Keratinocyte (primary cell): ENCODE results near the gene EFCAB6. TPM values are rescaled to one million over a fixed set of nuclear protein-coding genes. Genes with fewer than 3 reads are reported as not detected.

ENCODE experiments used
- DNase-seq: peaks from one replicate; pipeline ENCODE4 v3.0.0-alpha.2; 2011; ENCODE audit warnings: low read depth, missing footprints, low spot score
- FAIRE-seq: peaks from 2 replicates; lab custom pipeline; 2011; peaks lifted over from hg19 to GRCh38; lab: Jason Lieb, UNC
- H2AFZ ChIP-seq: 2 replicates; pipeline ENCODE4 v1.6.0; 2012; ENCODE audit warnings: low read length, control low read depth, inconsistent platforms; ENCODE audit not compliant: control insufficient read depth
- H3K27ac ChIP-seq: 2 replicates; pipeline ENCODE4 v1.5.1; 2011; ENCODE audit warnings: low read length; ENCODE audit not compliant: control insufficient read depth, insufficient read depth
- H3K27me3 ChIP-seq: 3 replicates; pipeline ENCODE4 v1.6.0; 2011; ENCODE audit warnings: low read length; ENCODE audit not compliant: control insufficient read depth, insufficient read depth; ENCODE audit errors: extremely low read depth
- H3K36me3 ChIP-seq, 2 experiments: 2 replicates in 1 of 2; 3 replicates in 1 of 2; pipeline ENCODE4 v1.5.1; 2011; ENCODE audit warnings: low read length in 2 of 2, mild to moderate bottlenecking in 1 of 2; ENCODE audit not compliant: control insufficient read depth in 2 of 2, insufficient read depth in 2 of 2; ENCODE audit errors: extremely low read depth in 1 of 2
- H3K4me1 ChIP-seq: 3 replicates; pipeline ENCODE4 v1.5.1; 2011; ENCODE audit warnings: low read length; ENCODE audit not compliant: control insufficient read depth, insufficient read depth; ENCODE audit errors: extremely low read depth
- H3K4me2 ChIP-seq: 3 replicates; pipeline ENCODE4 v1.6.0; 2011; ENCODE audit warnings: low read depth, low read length; ENCODE audit not compliant: control insufficient read depth, insufficient read depth; ENCODE audit errors: extremely low read depth
- H3K4me3 ChIP-seq, 3 experiments: fragments of 200-600 bp in 1 of 3; sonication (generic) in 1 of 3; 2 replicates in 2 of 3; 3 replicates in 1 of 3; pipeline ENCODE4 v1.5.1; 2011 to 2016; ENCODE audit warnings: low read length in 3 of 3, mild to moderate bottlenecking in 3 of 3, control low read depth in 2 of 3, inconsistent platforms in 1 of 3, low read depth in 1 of 3, mixed read lengths in 1 of 3, mixed run types in 1 of 3, moderate library complexity in 1 of 3; ENCODE audit not compliant: control insufficient read depth in 2 of 3, insufficient read depth in 2 of 3; ENCODE audit errors: extremely low read depth in 1 of 3
- H3K79me2 ChIP-seq: 2 replicates; pipeline ENCODE4 v1.6.0; 2012; ENCODE audit warnings: low read length; ENCODE audit not compliant: control insufficient read depth, insufficient read depth
- H3K9ac ChIP-seq: 3 replicates; pipeline ENCODE4 v1.6.0; 2011; ENCODE audit warnings: low read length; ENCODE audit not compliant: control insufficient read depth, insufficient read depth; ENCODE audit errors: extremely low read depth
- H3K9me1 ChIP-seq: 3 replicates; pipeline ENCODE4 v1.6.0; 2011; ENCODE audit warnings: low read length; ENCODE audit not compliant: control insufficient read depth, insufficient read depth; ENCODE audit errors: extremely low read depth
- H3K9me3 ChIP-seq: 2 replicates; pipeline ENCODE4 v1.5.1; 2012; ENCODE audit warnings: low read depth, low read length; ENCODE audit not compliant: control insufficient read depth
- H4K20me1 ChIP-seq: 3 replicates; pipeline ENCODE4 v1.6.0; 2011; ENCODE audit warnings: low read length; ENCODE audit not compliant: control insufficient read depth, insufficient read depth; ENCODE audit errors: extremely low read depth
- EZH2 ChIP-seq: IDR thresholded peaks from one replicate; pipeline ENCODE4 v1.6.1; 2012; ENCODE audit warnings: inconsistent platforms, mild to moderate bottlenecking, low read length, moderate library complexity
- dilution Hi-C: fragments of 300-500 bp; cut with MboI; formaldehyde crosslinking; loops from one replicate; pipeline ENCODE4 v1.7.0; 2020; ENCODE audit warnings: low sequenced_read_pairs; ENCODE audit not compliant: extremely low pct_ligation_motif_present
- polyA plus RNA-seq, 5 experiments: library from polyadenylated mRNA; depleted of rRNA in 3 of 5; stranded (reverse) in 3 of 5; stranded (forward) in 1 of 5; unstranded in 1 of 5; fragments of >200 nt; gene quantifications; 1 replicate in 1 of 5; 2 replicates in 3 of 5; 3 replicates in 1 of 5; pipeline versions ENCODE4 v1.2.1 to v1.2.3, GENCODE V29; 2011 to 2012; ENCODE audit warnings: missing spikeins in 2 of 5, low read depth in 1 of 5, low replicate concordance in 1 of 5
- TF ChIP-seq, protein P1 (sequence below), 3 experiments: IDR thresholded peaks in 1 of 3; conservative IDR thresholded peaks in 1 of 3; optimal IDR thresholded peaks in 1 of 3; 2 replicates in 2 of 3; 3 replicates in 1 of 3; pipeline versions ENCODE3 to v1.5.1; 2011; ENCODE audit warnings: low read length in 3 of 3, mild to moderate bottlenecking in 3 of 3, moderate library complexity in 2 of 3, control low read depth in 1 of 3, inconsistent platforms in 1 of 3; ENCODE audit not compliant: insufficient read depth in 2 of 3; ENCODE audit errors: extremely low read depth in 1 of 3

EFCAB6 gene
- polyA plus RNA-seq, 1 donor (not counting 4 experiments of a cell fraction or from before 2014, with no cell fraction given), result 0.18 TPM

DNA sequence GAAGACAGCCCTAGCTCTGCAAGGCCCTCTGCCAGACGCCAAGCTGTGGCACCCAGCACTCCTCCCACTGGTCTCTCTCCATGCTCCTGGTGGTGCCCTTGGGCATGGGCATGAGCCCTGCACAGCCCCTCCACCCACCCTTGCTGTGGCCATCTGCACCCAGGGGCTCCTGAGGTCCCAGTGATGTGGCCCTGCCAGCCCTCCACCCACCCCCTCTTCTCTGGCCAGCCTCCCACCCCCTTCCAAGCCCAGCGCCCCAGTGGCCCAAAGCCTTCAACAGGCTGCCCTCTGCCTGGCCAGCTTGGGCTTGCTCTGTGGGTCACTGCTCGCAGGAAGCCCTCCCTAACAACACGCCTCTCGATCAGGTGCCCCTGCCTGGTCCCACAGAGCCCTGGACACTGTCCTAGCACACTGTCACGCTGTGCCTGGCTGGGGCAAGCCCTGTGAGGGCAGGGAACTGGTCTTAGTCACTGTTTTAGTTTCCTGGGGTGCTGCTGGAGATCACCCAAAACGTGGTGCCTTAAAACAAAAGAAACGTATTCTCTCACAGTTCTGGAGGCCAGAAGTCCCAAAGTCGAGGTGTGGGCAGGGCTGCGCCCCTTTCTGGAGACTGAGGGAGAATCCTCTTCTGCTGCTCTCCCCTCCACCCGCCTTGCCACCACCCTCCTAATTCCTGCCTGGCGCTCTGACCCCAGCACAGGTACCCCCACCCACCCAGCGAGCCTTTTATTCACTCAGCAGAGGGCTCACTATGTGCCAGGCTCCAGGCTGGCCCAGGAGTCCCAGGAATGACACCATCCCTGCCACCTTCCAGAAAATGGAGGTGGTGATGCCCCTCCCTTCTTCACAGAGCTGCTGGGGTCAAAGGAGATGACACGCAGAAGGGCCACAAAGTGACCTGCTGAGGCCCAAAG is 35.5 kb upstream of the EFCAB6 start:
- no peak overlapping the region for H3K4me2 ChIP-seq
- no peaks in the 10 kb centered on the region for H4K20me1 ChIP-seq
- no peaks in the 10 kb centered on the region for H3K4me1 ChIP-seq
- dilution Hi-C loops, result no loop called here
- no peaks in the 10 kb centered on the region for H3K9me1 ChIP-seq
- no peaks in the 10 kb centered on the region for H3K79me2 ChIP-seq
- no peak for TF ChIP-seq EZH2
- TF ChIP-seq, protein P1, sequence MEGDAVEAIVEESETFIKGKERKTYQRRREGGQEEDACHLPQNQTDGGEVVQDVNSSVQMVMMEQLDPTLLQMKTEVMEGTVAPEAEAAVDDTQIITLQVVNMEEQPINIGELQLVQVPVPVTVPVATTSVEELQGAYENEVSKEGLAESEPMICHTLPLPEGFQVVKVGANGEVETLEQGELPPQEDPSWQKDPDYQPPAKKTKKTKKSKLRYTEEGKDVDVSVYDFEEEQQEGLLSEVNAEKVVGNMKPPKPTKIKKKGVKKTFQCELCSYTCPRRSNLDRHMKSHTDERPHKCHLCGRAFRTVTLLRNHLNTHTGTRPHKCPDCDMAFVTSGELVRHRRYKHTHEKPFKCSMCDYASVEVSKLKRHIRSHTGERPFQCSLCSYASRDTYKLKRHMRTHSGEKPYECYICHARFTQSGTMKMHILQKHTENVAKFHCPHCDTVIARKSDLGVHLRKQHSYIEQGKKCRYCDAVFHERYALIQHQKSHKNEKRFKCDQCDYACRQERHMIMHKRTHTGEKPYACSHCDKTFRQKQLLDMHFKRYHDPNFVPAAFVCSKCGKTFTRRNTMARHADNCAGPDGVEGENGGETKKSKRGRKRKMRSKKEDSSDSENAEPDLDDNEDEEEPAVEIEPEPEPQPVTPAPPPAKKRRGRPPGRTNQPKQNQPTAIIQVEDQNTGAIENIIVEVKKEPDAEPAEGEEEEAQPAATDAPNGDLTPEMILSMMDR (optimal IDR thresholded peaks at IDR 0.05 in 1 of 3, IDR thresholded peaks at IDR 0.05 in 1 of 3, conservative IDR thresholded peaks at IDR 0.05 in 1 of 3; ENCODE audit: extremely low read depth in 1 of 3, insufficient read depth in 2 of 3, low read length in 3 of 3), result no peak
- DNase-seq, result no peak
- no peak overlapping the region for H3K27ac ChIP-seq
- H3K9me3 ChIP-seq, result no peaks in the 10 kb centered on the region
- H3K4me3 ChIP-seq, result no peak overlapping the region
- no peak overlapping the region for H2AFZ ChIP-seq
- no peak overlapping the region for H3K9ac ChIP-seq
- FAIRE-seq, result no peak
- H3K27me3 ChIP-seq, result peaks cover 31% of the 10 kb centered on the region
- H3K36me3 ChIP-seq, result no peaks in the 10 kb centered on the region

DNA sequence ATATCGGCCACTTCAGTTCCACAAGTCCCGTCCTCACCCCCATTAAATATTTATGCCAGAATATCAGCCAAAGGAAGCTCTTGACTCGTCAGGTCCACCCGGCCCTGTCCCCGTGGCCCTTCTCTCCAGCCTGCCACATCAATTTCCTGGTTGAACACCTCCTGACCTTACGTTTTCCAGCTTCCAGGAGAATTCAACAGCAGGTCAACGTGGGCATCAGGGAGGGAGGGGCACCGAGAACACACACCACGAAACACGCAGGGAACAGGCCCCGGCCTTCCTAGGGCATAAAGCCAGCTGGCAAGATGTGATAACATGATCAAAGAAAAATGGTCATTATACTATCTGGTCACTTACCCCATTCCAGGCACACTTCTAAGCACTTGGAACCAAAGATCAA is 34.9 kb upstream of the EFCAB6 start:
- Histone ChIP-seq H3K9me1 (no peaks in the 10 kb centered on the region), H3K4me1 (no peaks in the 10 kb centered on the region), H3K4me3 (no peak overlapping the region), H3K4me2 (no peak overlapping the region), H4K20me1 (no peaks in the 10 kb centered on the region), H3K9ac (no peak overlapping the region), H2AFZ (no peak overlapping the region), H3K27ac (no peak overlapping the region), H3K9me3 (no peaks in the 10 kb centered on the region), H3K36me3 (no peaks in the 10 kb centered on the region), H3K79me2 (no peaks in the 10 kb centered on the region), H3K27me3 (peaks cover 26% of the 10 kb centered on the region)
- dilution Hi-C loops, result no loop called here
- no peak for DNase-seq
- no peak for FAIRE-seq
- TF ChIP-seq EZH2, result no peak
- TF ChIP-seq, protein P1 (optimal IDR thresholded peaks at IDR 0.05 in 1 of 3, IDR thresholded peaks at IDR 0.05 in 1 of 3, conservative IDR thresholded peaks at IDR 0.05 in 1 of 3; ENCODE audit: extremely low read depth in 1 of 3, insufficient read depth in 2 of 3, low read length in 3 of 3), result no peak
